HG02852 (cell line): ENCODE measurements around the gene UBAC2.

Experiments used
- ATAC-seq: cut with Tn5 transposase; IDR thresholded peaks from one replicate; pipeline ENCODE4 v1.9.1; 2021; ENCODE audit warnings: mild to moderate bottlenecking, moderate library complexity; ENCODE audit not compliant: unreplicated experiment

The UBAC2 gene

GRCh38 chr13:99200432-99201167, at the start of gene UBAC2:
TSS of gene UBAC2 (plus strand) at chr13:99200854. CDS start at chr13:99200909, 55 bp downstream.
- peak; percentile 69 for ATAC-seq

GRCh38 chr13:99151516-99151915, 49.1 kb upstream of the UBAC2 start:
- peak; percentile 90 for ATAC-seq

GRCh38 chr13:99153219-99153618, 47.4 kb upstream of the UBAC2 start:
- no peak for ATAC-seq

- ATAC-seq: no peak
Observed at GRCh38 chr13:99154064-99154463, 46.6 kb upstream of the UBAC2 start.

- no peak for ATAC-seq
Observed at GRCh38 chr13:99155821-99156220, 44.8 kb upstream of the UBAC2 start.

- ATAC-seq: no peak
Observed at GRCh38 chr13:99157046-99157445, 43.6 kb upstream of the UBAC2 start.

- no peak for ATAC-seq
Observed at GRCh38 chr13:99158846-99159245, 41.8 kb upstream of the UBAC2 start.

GRCh38 chr13:99159331-99160061, 41.2 kb upstream of the UBAC2 start:
- ATAC-seq: no peak

GRCh38 chr13:99160415-99160814, 40.2 kb upstream of the UBAC2 start:
- no peak for ATAC-seq

- ATAC-seq: no peak
Observed at GRCh38 chr13:99161512-99161911, 39.1 kb upstream of the UBAC2 start.

- ATAC-seq: no peak
Observed at GRCh38 chr13:99162567-99163361, 37.9 kb upstream of the UBAC2 start.

- no peak for ATAC-seq
Observed at GRCh38 chr13:99164226-99164625, 36.4 kb upstream of the UBAC2 start.

GRCh38 chr13:99165753-99166587, 34.7 kb upstream of the UBAC2 start:
- ATAC-seq: no peak

GRCh38 chr13:99172951-99173350, 27.7 kb upstream of the UBAC2 start:
- ATAC-seq: no peak

GRCh38 chr13:99173606-99174005, 27.0 kb upstream of the UBAC2 start:
- no peak for ATAC-seq

GRCh38 chr13:99174533-99175100, 26.0 kb upstream of the UBAC2 start:
- no peak for ATAC-seq

GRCh38 chr13:99176309-99177276, 24.1 kb upstream of the UBAC2 start:
- peak; percentile 89 for ATAC-seq

GRCh38 chr13:99178636-99179035, 22.0 kb upstream of the UBAC2 start:
- no peak for ATAC-seq

- no peak for ATAC-seq
Observed at GRCh38 chr13:99179460-99179859, 21.2 kb upstream of the UBAC2 start.
